NCI-H82 (cell line): ENCODE measurements around the gene CASP8AP2.
A peak's percentile ranks its signal among the peaks of the same experiment; 100 is the strongest.
"Not testable (repeated sequence)": the region's sequence is repeated elsewhere in the genome, so short reads cannot be mapped to it uniquely, and the experiment has no call there.

Experiments
- DNase-seq: peaks from one replicate; lab custom pipeline; 2025; lab: John Stamatoyannopoulos, UW

CASP8AP2 gene

GRCh38 chr6:89829472-89830169 is at the start of gene CASP8AP2:
CASP8AP2 (plus strand) TSS chr6:89829880.
- peak; percentile 99 for DNase-seq

GRCh38 chr6:89781070-89782034 is 48.3 kb upstream of the CASP8AP2 start:
- DNase-seq: no peak

- no peak for DNase-seq
Measured at GRCh38 chr6:89782222-89782621, 47.5 kb upstream of the CASP8AP2 start.

GRCh38 chr6:89783293-89783692 is 46.4 kb upstream of the CASP8AP2 start:
- not testable (repeated sequence) for DNase-seq

GRCh38 chr6:89784838-89785237 is 44.8 kb upstream of the CASP8AP2 start:
- no peak for DNase-seq

GRCh38 chr6:89786970-89787369 is 42.7 kb upstream of the CASP8AP2 start:
- DNase-seq: no peak

GRCh38 chr6:89787660-89788328 is 41.9 kb upstream of the CASP8AP2 start:
- DNase-seq: no peak

GRCh38 chr6:89789980-89790379 is 39.7 kb upstream of the CASP8AP2 start:
- no peak for DNase-seq

GRCh38 chr6:89790403-89790802 is 39.3 kb upstream of the CASP8AP2 start:
- no peak for DNase-seq

GRCh38 chr6:89792881-89793280 is 36.8 kb upstream of the CASP8AP2 start:
- DNase-seq: peak; percentile 49

- DNase-seq: no peak
Measured at GRCh38 chr6:89793586-89793985, 36.1 kb upstream of the CASP8AP2 start.

GRCh38 chr6:89794324-89794723 is 35.4 kb upstream of the CASP8AP2 start:
- DNase-seq: no peak

GRCh38 chr6:89797317-89797716 is 32.4 kb upstream of the CASP8AP2 start:
- DNase-seq: no peak

- no peak for DNase-seq
Measured at GRCh38 chr6:89799096-89799495, 30.6 kb upstream of the CASP8AP2 start.

- DNase-seq: no peak
Measured at GRCh38 chr6:89799756-89800155, 29.9 kb upstream of the CASP8AP2 start.

- no peak for DNase-seq
Measured at GRCh38 chr6:89803271-89803670, 26.4 kb upstream of the CASP8AP2 start.

- DNase-seq: no peak
Measured at GRCh38 chr6:89805814-89806371, 23.8 kb upstream of the CASP8AP2 start.

- DNase-seq: no peak
Measured at GRCh38 chr6:89807581-89807980, 22.1 kb upstream of the CASP8AP2 start.

- not testable (repeated sequence) for DNase-seq
Measured at GRCh38 chr6:89813422-89813821, 16.3 kb upstream of the CASP8AP2 start.

GRCh38 chr6:89817481-89817880 is 12.2 kb upstream of the CASP8AP2 start:
- no peak for DNase-seq

GRCh38 chr6:89818977-89819335 is 10.7 kb upstream of the CASP8AP2 start:
- DNase-seq: peak; percentile 47
